ENCODE results near the gene KIZ.

KIZ gene

GRCh38 chr20:21143194-21143890 is 17.5 kb downstream of the KIZ start:
- TF ChIP-seq CTCF (IDR thresholded peaks at IDR 0.05): no peak

GRCh38 chr20:21145424-21145823 is 19.5 kb downstream of the KIZ start:
- TF ChIP-seq CTCF (IDR thresholded peaks at IDR 0.05): no peak

GRCh38 chr20:21146215-21146614 is 20.3 kb downstream of the KIZ start:
- no peak for TF ChIP-seq CTCF (IDR thresholded peaks at IDR 0.05)

GRCh38 chr20:21147593-21147992 is 21.7 kb downstream of the KIZ start:
- TF ChIP-seq CTCF (IDR thresholded peaks at IDR 0.05): no peak

- TF ChIP-seq CTCF (IDR thresholded peaks at IDR 0.05): no peak
These were observed 23.5 kb downstream of the KIZ start for GRCh38 chr20:21149344-21149743.

GRCh38 chr20:21151791-21152190 is 25.9 kb downstream of the KIZ start:
- no peak for TF ChIP-seq CTCF (IDR thresholded peaks at IDR 0.05)

GRCh38 chr20:21154692-21155091 is 28.8 kb downstream of the KIZ start:
- TF ChIP-seq CTCF (IDR thresholded peaks at IDR 0.05): no peak

GRCh38 chr20:21155268-21155667 is 29.4 kb downstream of the KIZ start:
- TF ChIP-seq CTCF (IDR thresholded peaks at IDR 0.05): no peak

All from LNCAP (cell line).